Measurements from ENCODE around the gene TMEM184B.
"Not testable (repeated sequence)": the region's sequence is repeated elsewhere in the genome, so short reads cannot be mapped to it uniquely, and the experiment has no call there.

TMEM184B gene

DNA sequence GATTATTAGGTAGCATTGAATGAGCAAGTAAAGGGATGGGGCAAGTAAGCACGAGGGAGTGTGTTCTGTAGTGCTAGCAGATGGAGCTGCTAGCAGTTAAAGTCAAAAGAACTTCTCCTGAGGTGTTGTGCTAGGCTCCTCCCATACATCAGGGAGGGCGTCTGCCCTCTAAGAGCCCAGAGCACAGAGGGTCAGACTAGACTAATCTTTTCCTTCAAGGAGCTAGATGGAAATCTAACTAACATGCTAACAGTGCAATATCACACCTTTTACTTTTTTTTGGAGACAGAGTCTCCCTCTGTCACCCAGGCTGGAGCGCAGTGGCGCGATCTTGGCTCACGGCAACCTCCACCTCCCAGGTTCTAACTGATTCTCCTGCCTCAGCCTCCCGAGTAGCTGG lies 88.0 kb downstream of the TMEM184B start:
- no peak for DNase-seq (ENCODE audit: low read depth in 2 of 3, low spot score in 1 of 3)

DNA sequence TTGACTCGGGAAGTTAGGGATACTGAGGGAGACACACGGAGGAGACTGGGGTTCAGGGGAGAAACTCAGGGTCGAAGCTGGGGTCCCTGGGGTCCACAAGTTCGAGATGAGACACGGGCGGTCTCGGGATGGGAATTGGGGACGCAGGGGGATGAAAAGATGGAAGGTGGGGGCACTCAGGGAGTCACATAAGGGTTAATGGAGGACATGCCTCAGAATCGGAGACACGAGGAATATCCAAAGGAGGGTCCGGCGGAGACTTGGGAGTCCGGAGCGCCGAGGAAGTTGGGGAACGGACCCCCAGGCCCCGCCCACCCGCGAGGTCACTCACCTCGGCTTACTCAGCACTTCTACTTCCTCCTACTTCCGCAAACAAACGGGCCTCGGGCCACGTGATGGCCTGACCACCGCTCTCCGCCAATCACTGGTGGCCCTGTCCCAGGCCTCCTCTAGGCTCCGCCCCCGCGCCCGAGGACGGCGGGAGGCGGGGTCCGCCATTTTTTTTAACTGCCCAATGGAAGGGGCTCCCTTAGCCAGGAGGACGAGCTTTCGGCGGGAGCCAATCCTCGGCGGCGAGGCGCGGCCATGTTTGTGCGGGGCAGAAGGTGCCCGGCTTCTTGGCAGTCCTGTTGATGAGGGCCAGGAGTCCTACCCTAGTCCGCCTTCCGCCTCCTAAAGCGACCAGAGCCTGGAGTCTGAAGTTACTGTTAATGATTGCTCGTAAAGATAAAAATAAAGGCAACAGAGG lies 91.2 kb downstream of the TMEM184B start, which contains the start of gene PLA2G6:
PLA2G6 (minus strand) TSS at position 378 of the 748 bp plus-strand sequence. CDS start 12,404 bp downstream, outside the sequence.
- peak; percentile 97 to 98 (median 97) for DNase-seq (ENCODE audit: low read depth in 2 of 3, low spot score in 1 of 3)

DNA sequence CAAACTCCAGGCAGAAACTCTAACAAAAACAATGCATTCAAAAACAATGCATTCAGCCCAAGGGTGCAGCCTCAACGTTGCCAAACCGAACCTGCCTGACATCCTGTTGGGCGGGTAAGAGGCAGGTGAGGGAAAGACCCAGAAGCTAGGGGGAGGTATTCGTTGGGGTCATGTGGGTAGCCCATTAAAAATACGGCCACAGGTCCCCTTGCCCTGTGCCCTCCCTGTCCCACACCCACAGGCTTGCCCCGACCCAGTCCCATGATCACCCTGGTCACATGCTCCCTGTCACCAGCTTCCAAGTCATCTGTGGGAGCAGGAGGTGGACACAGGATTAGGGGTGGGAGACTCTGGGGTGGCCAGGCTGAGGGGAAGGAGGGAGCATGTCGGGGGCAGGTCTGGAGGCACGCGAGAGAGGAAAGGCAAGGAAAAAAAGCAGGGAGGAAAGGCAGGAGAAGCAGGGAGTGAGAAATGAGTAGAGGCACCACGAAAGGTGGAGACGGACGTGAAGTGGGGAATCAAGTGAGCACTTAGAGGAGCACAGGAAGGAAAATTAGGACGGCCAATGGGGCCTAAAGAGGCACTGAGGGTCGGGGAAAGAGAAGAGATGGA lies 91.9 kb downstream of the TMEM184B start:
- DNase-seq (ENCODE audit: low read depth in 2 of 3, low spot score in 1 of 3) = no peak

DNA sequence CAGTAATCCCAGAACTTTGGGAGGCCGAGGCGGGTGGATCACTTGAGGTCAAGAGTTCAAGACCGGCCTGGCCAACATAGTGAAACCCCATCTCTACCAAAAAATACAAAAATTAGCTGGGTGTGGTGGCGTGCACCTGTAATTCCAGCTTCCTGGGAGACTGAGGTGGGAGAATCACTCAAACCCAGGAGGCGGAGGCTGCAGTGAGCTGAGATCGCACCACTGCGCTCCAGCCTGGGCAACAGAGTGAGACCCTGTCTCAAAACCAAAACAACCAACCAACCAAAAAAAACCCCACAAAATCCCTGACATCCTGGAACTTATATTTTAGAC lies 94.2 kb downstream of the TMEM184B start:
- DNase-seq (ENCODE audit: low read depth in 2 of 3, low spot score in 1 of 3) = not testable (repeated sequence)

DNA sequence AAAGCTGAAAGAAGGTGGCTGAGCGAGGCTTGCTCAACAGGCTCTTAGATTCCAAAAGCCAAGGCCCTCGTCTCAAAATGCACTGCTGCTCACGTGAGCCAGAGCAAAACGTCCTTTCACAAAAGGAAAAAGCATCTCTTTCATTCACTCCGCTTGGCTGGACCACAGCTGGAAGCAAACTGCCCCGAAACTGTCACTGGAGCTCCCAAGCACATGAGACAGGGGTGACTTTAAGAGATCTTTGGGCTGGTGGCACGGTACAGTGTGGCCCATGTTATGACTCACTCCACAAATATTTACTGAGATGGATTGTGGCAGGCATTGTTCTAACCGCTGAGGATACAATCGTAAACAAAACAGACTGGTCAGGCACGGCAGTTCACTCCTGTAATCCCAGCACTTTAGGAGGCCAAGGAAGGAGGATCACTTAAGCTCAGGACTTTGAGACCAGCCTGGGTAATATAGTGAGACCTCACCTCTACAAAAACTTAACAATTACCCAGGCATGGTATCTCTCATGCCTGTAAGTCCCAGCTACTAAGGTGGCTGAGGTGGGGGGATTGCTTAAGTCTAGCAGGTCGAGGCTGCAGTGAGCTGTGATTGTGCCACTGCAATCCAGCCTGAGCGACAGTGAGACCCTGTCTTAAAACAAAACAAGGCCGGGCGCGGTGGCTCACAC lies 94.7 kb downstream of the TMEM184B start:
- DNase-seq (ENCODE audit: low read depth in 2 of 3, low spot score in 1 of 3) = no peak

DNA sequence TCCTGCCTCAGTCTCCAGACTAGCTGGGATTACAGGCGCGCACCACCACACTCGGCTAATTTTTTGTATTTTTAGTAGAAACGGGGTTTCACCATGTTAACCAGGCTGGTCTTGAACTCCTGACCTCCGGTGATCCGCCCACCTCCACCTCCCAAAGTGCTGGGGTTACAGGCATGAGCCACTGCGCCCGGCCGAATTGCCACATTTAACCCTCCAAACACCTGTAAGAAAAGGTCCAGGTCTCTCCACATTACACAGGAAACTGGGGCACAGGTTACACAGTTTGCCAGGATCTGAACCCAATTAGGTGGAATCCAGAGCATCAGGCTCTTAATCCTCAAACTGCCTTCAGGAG lies 95.3 kb downstream of the TMEM184B start:
- not testable (repeated sequence) for DNase-seq (ENCODE audit: low read depth in 2 of 3, low spot score in 1 of 3)

DNA sequence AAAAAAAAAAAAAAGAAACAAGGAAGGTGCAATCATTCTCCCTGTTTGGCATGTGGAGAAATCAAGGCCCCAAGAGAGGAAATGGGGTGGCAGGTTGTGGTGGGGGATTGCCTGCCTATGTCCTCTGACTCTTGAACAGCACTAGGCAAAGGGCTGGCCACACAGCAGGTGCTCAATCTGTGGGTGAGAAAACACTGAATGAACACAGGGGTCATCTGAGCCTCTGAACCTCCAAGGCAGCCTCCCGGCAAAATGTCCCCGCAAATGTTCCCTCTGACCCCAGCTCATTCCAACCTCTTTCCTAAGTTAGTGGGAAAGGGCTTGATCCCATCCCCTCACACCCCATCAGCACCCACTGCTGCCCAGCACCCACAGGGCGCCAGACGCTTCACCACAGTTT lies 95.8 kb downstream of the TMEM184B start:
- no peak for DNase-seq (ENCODE audit: low read depth in 2 of 3, low spot score in 1 of 3)

DNA sequence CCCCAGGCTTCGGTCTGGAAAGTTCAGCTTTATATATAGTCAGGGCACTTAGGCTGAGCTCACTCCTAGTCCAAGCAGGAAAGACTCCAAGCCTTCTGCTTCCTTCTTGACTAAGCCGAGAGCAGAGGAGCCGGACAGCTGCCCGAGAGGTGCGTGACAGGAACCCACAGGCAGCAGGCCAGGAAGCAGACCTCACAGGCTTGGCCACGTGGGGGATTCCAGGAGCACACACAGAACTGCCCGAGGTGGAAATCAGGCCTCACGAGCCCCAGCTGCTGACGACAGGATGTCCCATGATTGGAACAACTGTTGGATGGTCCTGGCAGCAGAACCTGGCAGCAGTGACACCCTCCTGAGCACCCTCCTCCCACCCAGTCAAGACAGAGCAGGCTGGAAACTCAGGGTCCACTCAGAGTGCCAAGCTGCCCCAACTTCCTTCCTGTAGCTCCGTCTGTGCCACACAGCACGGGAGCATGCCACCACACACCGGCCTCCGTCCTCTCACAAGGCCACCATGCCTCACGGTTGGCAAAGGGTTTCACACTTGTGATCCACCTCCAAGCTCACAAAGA lies 96.6 kb downstream of the TMEM184B start:
- DNase-seq (ENCODE audit: low read depth in 2 of 3, low spot score in 1 of 3) = peak in 1 of 3 donors; percentile 24

DNA sequence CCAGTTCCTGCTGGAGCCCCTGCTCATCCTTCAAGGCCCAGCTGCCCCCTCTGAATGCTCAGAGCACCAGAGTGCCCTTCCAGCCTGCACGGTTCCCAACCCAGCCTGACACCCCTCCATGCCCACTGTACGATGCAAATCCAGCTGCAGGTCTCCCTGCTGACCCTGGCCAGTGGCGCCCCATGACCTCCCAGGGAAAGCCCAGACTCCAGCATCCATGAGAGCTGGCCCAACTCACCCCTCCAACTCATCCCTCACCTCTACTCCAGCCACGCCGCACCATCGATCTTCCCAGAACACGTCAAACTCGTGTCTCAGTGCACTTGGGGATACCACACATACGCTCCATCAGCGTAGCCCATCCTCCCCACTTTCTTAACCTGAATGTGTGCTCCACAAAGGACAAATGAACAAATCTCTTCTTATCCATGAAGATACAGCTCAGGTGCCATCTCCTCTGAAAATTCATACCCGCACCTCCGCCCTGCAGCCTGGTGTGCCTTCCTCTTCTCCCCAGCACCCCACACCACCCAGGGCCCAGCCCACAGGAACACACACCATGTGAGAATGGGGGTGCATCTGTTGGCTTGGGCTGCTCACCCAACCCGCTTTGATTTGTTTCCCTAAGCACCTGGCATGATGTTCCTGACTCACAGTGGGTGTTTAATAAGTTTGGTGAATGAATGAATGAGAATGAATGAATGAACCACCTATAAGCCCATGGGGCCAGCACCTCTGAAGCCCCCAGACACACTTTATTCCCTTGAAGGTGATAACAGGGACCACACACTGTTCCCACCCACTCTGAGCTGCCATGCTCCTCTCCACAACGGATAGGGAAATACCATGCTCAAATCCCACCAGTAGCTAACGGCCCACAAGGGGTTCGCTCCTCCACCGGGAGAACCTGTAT lies 97.3 kb downstream of the TMEM184B start:
- no peak for DNase-seq (ENCODE audit: low read depth in 2 of 3, low spot score in 1 of 3)

DNA sequence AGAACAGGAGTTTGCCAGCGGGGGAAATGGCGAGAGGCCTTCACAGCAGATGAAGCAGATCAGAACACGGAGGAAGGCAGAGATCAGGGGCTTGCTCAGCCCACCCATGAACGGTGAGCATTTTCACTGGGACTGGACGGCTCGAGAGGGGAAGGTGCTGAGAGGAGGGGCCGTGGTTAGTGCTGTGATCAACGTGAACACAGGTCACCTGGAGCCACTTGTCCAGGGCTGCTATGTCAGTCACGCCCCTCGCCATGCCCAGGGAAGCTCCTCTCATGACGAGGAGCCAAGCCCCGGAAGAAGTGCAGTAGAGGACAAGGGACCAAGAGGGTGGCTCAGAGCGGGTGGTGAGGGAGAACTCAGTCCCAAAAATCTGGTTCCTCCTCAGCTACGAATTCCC lies 98.2 kb downstream of the TMEM184B start:
- DNase-seq (ENCODE audit: low read depth in 2 of 3, low spot score in 1 of 3) = no peak

DNA sequence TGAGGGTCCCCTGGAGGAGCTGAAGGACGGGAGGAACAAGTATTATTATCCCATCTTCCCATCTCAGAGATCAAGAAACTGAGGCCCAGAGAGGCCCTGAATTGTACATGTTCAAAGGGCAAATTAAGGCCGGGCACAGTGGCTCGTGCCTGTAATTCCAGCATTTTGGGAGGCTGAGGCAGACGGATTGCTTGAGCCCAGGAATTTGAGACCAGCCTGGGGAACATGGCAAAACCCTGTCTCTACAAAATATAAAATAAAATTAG lies 99.2 kb downstream of the TMEM184B start:
- DNase-seq (ENCODE audit: low read depth in 2 of 3, low spot score in 1 of 3) = no peak

DNA sequence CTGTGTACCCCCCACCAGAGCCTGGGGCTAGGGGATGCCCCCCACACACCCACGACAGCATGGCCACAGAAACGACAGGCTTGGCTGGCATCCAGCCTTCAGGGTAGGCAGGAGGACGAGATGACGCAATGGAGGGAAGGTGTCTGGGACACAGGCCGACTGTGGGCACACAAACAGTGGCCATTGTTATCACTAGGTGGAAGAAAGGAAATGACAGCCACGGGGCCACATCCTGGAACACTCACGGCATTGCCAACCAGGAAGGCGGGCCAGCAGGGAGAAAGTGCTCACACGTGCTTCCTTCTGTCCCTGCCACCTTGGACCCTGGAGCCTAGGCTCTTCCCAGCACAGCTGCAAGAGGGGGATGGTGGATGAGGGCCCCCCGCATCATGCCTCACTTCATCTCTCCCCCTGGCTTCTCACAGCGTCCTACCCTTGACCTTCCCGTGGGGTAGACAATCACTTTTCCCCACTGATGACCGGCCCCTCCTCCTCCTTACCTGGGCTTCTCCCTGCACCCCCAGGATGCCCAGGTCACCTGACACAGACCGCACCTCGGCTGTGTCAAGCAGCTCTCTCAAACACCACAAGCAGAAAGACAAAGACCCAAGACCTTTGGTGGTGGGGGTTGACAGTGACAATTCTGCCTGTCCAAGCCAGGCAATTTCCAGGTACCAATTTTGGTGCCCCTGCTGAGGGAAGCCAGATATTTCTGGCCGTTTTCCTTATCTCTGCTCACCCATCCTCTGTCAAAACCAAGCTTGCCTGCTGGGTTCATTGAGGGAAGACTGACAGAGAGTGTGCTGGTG lies 99.8 kb downstream of the TMEM184B start:
- DNase-seq (ENCODE audit: low read depth in 2 of 3, low spot score in 1 of 3) = no peak

DNA sequence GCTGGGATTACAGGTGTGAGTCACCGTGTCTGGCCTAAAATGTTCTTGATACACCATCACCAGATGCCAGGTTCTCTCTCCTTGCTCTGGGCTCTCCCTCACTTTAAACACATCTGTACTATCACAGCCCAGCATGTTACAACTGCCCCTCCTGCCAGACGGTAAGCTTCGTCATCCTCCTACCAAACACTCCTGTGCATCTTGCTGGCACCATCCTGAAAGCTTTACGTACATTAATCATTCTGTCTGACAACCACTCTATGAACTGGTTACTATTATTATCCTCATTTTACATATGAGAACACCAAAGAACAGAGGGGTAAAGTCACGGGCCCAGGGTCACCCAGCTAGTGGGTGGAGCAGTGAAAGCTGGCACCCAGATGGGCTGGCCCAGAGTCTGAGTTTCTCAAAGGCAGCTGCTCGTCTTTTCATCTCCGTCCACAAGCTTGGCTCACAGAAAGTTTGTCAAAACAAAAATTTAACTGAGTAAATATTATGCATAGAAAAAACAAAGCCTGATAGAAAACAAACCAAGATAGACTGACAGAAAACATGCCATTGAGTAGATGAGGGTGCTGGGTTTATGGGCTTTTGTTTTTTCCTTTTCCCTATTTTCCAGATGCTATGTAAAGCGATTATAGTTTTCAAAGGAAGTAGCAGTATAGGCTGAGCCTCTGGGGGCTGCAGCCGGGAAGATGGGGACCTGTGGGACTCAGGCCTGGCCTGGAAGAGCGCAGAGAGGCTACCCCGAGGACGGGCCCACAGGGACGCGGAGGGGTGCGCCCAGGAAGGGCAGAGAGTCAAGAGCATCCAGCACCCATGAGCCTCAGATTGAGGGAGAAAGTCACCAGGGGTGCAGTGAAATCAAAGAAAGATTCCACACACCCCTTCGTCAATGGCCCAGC lies 100.6 kb downstream of the TMEM184B start:
- no peak for DNase-seq (ENCODE audit: low read depth in 2 of 3, low spot score in 1 of 3)

DNA sequence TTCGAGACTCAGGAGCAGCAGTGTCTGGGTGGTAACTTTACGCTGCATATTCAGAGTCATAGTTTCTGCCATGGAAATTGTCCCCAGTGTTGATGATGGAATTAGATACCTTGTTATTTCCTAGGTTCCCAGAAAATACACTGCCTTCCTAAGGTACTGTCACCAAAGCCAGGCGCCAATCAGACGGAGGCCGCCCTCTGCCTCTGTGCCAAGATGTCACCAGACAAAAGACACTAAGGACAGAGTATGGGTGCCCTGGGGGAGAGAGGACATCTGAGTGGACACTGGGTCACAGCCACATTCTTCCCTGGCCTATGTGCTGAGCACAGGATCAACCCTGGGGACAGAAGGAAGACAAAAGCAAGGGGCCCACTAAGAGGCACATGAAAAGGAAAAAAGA lies 102.3 kb downstream of the TMEM184B start:
- no peak for DNase-seq (ENCODE audit: low read depth in 2 of 3, low spot score in 1 of 3)
